ENCODE data around the gene PARD3B. TPM values are rescaled to one million over a fixed set of nuclear protein-coding genes. Genes with fewer than 3 reads are reported as not detected.

The PARD3B gene
- polyA plus RNA-seq, 3 donors = 33.1 to 35.6 (median 33.6) TPM

DNA sequence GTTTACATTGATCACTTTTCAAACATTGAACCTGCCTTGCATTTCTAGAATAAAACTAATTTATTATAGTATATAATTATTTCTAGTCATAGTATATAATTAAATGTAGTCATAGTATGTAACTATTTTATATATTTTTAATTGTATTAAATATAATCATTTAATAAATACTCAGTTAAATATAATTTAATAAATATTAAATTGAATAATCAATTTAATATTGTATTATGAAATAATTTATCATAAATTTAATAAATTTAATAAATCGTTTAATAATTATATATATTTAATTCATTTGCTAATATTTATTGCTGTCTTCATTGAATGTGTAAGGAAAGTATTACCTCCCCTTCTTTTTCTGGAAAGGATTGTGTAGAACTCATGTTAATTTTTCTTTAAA is 911.4 kb downstream of the PARD3B start:
- DNase-seq (ENCODE audit: extremely low read depth in 1 of 11, low read depth in 9 of 11, low spot score in 4 of 11) = no peak

GRCh38 chr2:205460217-205460616 is 914.9 kb downstream of the PARD3B start:
- DNase-seq (ENCODE audit: extremely low read depth in 1 of 11, low read depth in 9 of 11, low spot score in 4 of 11) = no peak

DNA sequence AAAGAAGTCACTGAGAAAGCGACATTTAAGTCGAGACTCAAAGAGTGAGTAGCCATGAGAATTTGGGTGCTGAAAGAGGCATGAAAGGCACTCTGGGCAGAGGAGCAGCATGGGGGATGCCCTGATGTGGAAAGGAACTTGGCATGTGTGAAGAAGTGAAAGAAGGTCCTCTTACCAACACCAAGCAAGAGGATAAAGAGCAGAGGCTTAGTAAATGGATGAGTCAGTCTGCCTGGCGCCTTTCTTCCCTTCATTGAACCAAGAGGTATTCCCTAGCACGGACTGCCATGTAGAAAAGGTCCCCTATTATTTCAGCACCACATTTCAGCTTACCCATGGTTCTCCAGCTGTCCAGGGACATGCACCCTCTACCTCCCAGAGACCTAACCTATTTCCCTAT is 915.9 kb downstream of the PARD3B start:
- no peak for DNase-seq (ENCODE audit: extremely low read depth in 1 of 11, low read depth in 9 of 11, low spot score in 4 of 11)

GRCh38 chr2:205461678-205462665 is 916.7 kb downstream of the PARD3B start:
- no peak for DNase-seq (ENCODE audit: extremely low read depth in 1 of 11, low read depth in 9 of 11, low spot score in 4 of 11)

GRCh38 chr2:205462681-205463345 is 917.5 kb downstream of the PARD3B start:
- no peak for DNase-seq (ENCODE audit: extremely low read depth in 1 of 11, low read depth in 9 of 11, low spot score in 4 of 11)

GRCh38 chr2:205463466-205464025 is 918.3 kb downstream of the PARD3B start:
- DNase-seq (ENCODE audit: extremely low read depth in 1 of 11, low read depth in 9 of 11, low spot score in 4 of 11) = no peak

DNA sequence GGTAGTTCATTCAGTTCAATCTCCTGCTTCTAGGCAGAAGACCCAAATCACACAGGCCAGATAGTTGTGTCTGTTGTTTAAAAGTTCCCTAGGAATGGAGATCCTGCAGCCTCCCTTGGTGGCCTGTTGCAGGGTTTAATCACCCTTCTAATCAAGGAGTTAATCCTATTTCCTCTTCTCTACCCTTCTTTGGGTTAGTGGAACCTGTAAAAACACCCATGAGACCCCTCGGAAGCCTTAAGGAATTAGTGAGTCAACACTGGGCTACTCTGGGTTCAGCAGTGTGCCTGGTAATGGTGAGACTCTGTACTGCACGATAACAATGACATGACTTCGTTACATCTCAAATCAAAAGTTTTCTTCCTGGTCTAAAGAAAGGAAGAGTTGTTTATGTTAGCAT is 919.4 kb downstream of the PARD3B start:
- DNase-seq (ENCODE audit: extremely low read depth in 1 of 11, low read depth in 9 of 11, low spot score in 4 of 11) = no peak

DNA sequence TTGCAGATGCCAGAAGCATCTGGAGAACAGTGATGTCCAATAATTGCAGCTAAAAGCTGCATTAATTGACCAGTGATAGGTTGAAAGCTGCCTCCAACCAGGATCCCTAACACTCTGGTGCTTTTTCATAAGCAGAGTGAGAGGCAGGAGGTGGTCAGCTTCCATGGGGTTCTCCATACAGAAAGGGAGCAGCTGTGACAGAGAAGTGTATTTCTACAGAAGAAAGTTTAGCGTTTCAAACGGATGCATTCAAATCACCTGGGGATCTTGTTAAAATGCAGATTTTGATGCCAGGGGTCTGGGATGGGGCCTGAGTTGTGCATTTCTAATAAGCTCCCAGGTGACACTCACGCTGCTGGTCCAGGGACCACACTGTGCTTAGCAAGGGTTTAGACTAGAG is 920.5 kb downstream of the PARD3B start:
- no peak for DNase-seq (ENCODE audit: extremely low read depth in 1 of 11, low read depth in 9 of 11, low spot score in 4 of 11)

DNA sequence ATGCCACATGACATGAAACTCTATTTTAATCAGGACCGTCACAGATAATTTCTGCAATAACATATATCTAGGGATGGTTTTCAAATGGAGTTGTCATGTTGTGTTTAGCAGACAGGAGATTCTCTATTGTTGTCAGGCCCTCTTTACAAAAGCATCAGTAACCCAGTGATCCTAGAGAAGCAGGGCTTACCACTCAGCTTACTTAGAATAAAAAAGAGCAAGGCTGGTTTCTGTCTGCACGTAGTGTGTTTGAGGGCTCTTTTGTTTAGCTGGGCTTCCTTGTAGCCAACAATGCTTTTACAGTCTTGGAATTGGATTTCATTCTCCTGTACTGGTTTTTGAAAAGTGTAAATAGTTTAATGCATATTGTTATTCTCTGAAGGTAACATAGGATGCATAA is 926.5 kb downstream of the PARD3B start:
- DNase-seq (ENCODE audit: extremely low read depth in 1 of 11, low read depth in 9 of 11, low spot score in 4 of 11) = no peak

GRCh38 chr2:205473791-205474190 is 928.5 kb downstream of the PARD3B start:
- DNase-seq (ENCODE audit: extremely low read depth in 1 of 11, low read depth in 9 of 11, low spot score in 4 of 11) = no peak

DNA sequence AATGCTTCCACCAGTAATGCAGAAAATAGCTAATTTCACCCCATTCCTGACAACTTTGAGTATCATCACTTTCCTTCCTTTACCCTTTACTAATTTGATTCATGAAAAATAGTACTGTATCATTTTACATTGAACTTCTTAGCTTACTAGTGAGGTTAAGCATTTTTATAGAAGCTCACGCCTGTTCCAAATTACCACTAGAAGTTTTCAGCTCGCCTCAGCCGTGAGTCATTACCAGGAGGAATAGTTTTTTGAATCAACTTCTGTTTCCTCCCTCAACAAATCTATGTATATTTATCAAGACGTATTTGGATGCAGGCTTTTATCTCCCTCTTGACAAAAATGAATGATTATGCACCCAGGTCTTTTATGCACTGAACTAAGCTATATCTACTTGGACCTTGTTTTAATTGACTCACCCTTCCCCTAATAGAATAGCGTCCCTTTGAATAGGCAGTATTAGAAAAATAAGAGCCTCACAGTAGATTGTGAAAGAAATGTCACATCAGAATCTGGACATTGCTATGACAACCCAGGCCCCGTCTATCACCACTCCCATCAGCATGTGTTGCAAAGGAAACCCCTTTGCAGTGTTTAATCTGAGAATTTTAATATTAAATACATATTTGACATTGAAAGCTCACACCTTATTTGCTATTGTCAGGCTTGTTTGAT is 929.6 kb downstream of the PARD3B start:
- DNase-seq (ENCODE audit: extremely low read depth in 1 of 11, low read depth in 9 of 11, low spot score in 4 of 11) = no peak

GRCh38 chr2:205475416-205475768 is 930.1 kb downstream of the PARD3B start:
- no peak for DNase-seq (ENCODE audit: extremely low read depth in 1 of 11, low read depth in 9 of 11, low spot score in 4 of 11)

GRCh38 chr2:205477016-205477705 is 931.9 kb downstream of the PARD3B start:
- no peak for DNase-seq (ENCODE audit: extremely low read depth in 1 of 11, low read depth in 9 of 11, low spot score in 4 of 11)

DNA sequence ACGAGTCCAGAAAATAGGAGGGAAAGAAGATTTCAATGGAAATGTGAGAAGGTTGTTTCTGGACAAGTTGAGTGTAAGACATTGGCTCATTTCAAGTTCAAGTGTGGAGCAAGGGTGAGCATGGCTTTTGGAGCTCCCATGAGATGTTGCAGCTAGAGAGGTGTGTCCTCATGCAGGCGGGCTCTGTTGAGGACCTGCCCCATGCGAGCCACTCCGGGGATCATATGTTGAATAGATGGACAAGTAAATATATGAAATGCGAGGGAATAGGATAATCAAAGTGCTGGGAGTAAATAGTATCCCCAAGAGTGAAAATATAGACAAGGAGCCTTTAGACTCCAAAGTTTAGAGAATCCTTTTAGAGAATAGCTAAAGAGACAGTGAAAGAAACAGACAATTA is 936.6 kb downstream of the PARD3B start:
- DNase-seq (ENCODE audit: extremely low read depth in 1 of 11, low read depth in 9 of 11, low spot score in 4 of 11) = no peak

DNA sequence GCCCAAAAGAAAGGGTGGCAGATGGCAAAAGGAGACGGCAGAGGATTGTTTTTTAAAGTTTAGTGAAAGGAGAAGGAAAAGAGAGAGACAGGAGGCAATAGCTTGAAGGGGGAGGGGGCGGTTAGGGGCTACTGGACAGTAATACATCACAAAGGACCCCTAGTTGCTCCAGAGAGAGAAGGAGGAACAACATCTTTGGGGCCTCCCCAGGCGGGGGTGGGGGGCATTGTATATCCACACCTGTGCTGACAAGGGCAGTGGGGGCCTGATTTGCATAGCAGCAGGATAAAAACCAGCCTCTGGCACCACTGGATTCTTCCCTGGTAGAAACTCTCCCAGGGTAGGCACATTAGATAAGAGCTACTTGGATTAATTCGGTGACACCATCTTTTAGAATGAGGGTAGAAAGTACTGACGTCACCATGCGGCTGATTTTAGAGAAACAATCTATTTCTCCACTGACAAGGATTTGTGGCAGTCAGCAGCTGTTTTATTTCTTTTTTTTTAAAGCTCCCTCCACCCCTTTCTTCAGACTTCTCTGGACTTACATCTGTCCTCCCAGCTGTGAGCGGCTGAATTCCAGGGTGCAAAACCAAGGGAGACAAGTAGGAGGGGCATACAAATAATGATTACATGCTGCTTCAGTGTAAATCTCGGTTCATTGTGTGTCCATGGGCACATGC is 937.3 kb downstream of the PARD3B start:
- DNase-seq (ENCODE audit: extremely low read depth in 1 of 11, low read depth in 9 of 11, low spot score in 4 of 11) = peak in 6 of 11 donors; percentile 11 to 32 (median 26)

- no peak for DNase-seq (ENCODE audit: extremely low read depth in 1 of 11, low read depth in 9 of 11, low spot score in 4 of 11)
These were observed 937.8 kb downstream of the PARD3B start for GRCh38 chr2:205483095-205483494.

DNA sequence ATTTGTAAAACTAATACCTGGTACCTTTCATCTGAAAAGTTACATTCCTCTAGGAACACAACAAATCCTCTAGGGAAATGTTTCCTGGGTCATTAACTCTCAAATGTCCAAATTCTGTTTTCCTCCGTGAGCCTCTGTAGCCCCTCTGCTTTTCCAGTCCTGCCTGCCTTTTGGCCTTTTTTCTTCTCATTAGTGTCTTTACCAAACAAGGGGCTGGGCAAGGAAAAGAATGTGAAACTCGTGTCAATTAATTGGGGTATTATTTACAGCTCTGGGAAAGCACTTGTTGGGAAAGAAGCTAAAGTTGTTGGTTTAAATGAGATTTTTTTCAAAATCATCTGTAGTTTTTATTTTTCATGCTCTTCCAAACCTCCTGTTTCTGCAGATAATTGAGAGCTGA is 938.9 kb downstream of the PARD3B start:
- DNase-seq (ENCODE audit: extremely low read depth in 1 of 11, low read depth in 9 of 11, low spot score in 4 of 11) = no peak

- DNase-seq (ENCODE audit: extremely low read depth in 1 of 11, low read depth in 9 of 11, low spot score in 4 of 11) = no peak
These were observed 939.5 kb downstream of the PARD3B start for GRCh38 chr2:205484764-205485163.

Data from renal cortex interstitium (tissue), 11 donors.